Measurements from ENCODE around the gene AP2B1.
"Not testable (repeated sequence)": the region's sequence is repeated elsewhere in the genome, so short reads cannot be mapped to it uniquely, and the experiment has no call there.

AP2B1 gene

GRCh38 chr17:35698800-35699199 is 111.7 kb downstream of the AP2B1 start:
- no peak for DNase-seq (ENCODE audit: low read depth in 2 of 2)

- DNase-seq (ENCODE audit: low read depth in 2 of 2) = no peak
Observed at GRCh38 chr17:35700150-35700549, 113.0 kb downstream of the AP2B1 start.

- DNase-seq (ENCODE audit: low read depth in 2 of 2) = no peak
Observed at GRCh38 chr17:35701491-35701890, 114.4 kb downstream of the AP2B1 start.

GRCh38 chr17:35703308-35703707 is 116.2 kb downstream of the AP2B1 start:
- DNase-seq (ENCODE audit: low read depth in 2 of 2) = not testable (repeated sequence)

- no peak for DNase-seq (ENCODE audit: low read depth in 2 of 2)
Observed at GRCh38 chr17:35705230-35705629, 118.1 kb downstream of the AP2B1 start.

GRCh38 chr17:35705705-35706104 is 118.6 kb downstream of the AP2B1 start:
- no peak for DNase-seq (ENCODE audit: low read depth in 2 of 2)

- no peak for DNase-seq (ENCODE audit: low read depth in 2 of 2)
Observed at GRCh38 chr17:35708149-35708548, 121.0 kb downstream of the AP2B1 start.

GRCh38 chr17:35708951-35709350 is 121.8 kb downstream of the AP2B1 start:
- no peak for DNase-seq (ENCODE audit: low read depth in 2 of 2)

GRCh38 chr17:35709874-35710273 is 122.8 kb downstream of the AP2B1 start:
- no peak for DNase-seq (ENCODE audit: low read depth in 2 of 2)

GRCh38 chr17:35710950-35711349 is 123.8 kb downstream of the AP2B1 start:
- no peak for DNase-seq (ENCODE audit: low read depth in 2 of 2)

- no peak for DNase-seq (ENCODE audit: low read depth in 2 of 2)
Observed at GRCh38 chr17:35713069-35713728, 126.1 kb downstream of the AP2B1 start.

GRCh38 chr17:35714988-35715387 is 127.9 kb downstream of the AP2B1 start:
- no peak for DNase-seq (ENCODE audit: low read depth in 2 of 2)

GRCh38 chr17:35715416-35715815 is 128.3 kb downstream of the AP2B1 start:
- no peak for DNase-seq (ENCODE audit: low read depth in 2 of 2)

- no peak for DNase-seq (ENCODE audit: low read depth in 2 of 2)
Observed at GRCh38 chr17:35716173-35716572, 129.1 kb downstream of the AP2B1 start.

- no peak for DNase-seq (ENCODE audit: low read depth in 2 of 2)
Observed at GRCh38 chr17:35716897-35717465, 129.9 kb downstream of the AP2B1 start.

GRCh38 chr17:35717475-35717874 is 130.4 kb downstream of the AP2B1 start:
- DNase-seq (ENCODE audit: low read depth in 2 of 2) = no peak

- no peak for DNase-seq (ENCODE audit: low read depth in 2 of 2)
Observed at GRCh38 chr17:35723735-35724134, 136.6 kb downstream of the AP2B1 start.

- no peak for DNase-seq (ENCODE audit: low read depth in 2 of 2)
Observed at GRCh38 chr17:35725058-35725457, 137.9 kb downstream of the AP2B1 start.

- DNase-seq (ENCODE audit: low read depth in 2 of 2) = no peak
Observed at GRCh38 chr17:35725802-35726126, 138.6 kb downstream of the AP2B1 start.

GRCh38 chr17:35726127-35726952 is 139.2 kb downstream of the AP2B1 start:
- no peak for DNase-seq (ENCODE audit: low read depth in 2 of 2)

GRCh38 chr17:35726953-35727460 is 139.9 kb downstream of the AP2B1 start:
- no peak for DNase-seq (ENCODE audit: low read depth in 2 of 2)

- DNase-seq (ENCODE audit: low read depth in 2 of 2) = no peak
Observed at GRCh38 chr17:35727635-35728034, 140.5 kb downstream of the AP2B1 start.

GRCh38 chr17:35728551-35728950 is 141.4 kb downstream of the AP2B1 start:
- DNase-seq (ENCODE audit: low read depth in 2 of 2) = no peak

Data from stimulated activated CD8-positive, alpha-beta memory T cell treated with anti-CD3 and anti-CD28 coated beads, Interleukin-7, amount 100 ng/mL, for 4 hours (primary cell).